ENCODE data around the gene HNF1B.
A peak's percentile ranks its signal among the peaks of the same experiment; 100 is the strongest.

GRCh38 chr17:37661400-37662014 is 83.4 kb downstream of the HNF1B start:
- TF ChIP-seq POLR2A (IDR thresholded peaks at IDR 0.05; ENCODE audit: low read depth, low read length) (no peak), FOS (IDR thresholded peaks at IDR 0.05; ENCODE audit: borderline replicate concordance, insufficient read depth, low read length) (no peak), POLR2AphosphoS5 (IDR thresholded peaks at IDR 0.05; ENCODE audit: insufficient read depth, low read depth, low read length) (no peak)
- TF ChIP-seq, protein P1, sequence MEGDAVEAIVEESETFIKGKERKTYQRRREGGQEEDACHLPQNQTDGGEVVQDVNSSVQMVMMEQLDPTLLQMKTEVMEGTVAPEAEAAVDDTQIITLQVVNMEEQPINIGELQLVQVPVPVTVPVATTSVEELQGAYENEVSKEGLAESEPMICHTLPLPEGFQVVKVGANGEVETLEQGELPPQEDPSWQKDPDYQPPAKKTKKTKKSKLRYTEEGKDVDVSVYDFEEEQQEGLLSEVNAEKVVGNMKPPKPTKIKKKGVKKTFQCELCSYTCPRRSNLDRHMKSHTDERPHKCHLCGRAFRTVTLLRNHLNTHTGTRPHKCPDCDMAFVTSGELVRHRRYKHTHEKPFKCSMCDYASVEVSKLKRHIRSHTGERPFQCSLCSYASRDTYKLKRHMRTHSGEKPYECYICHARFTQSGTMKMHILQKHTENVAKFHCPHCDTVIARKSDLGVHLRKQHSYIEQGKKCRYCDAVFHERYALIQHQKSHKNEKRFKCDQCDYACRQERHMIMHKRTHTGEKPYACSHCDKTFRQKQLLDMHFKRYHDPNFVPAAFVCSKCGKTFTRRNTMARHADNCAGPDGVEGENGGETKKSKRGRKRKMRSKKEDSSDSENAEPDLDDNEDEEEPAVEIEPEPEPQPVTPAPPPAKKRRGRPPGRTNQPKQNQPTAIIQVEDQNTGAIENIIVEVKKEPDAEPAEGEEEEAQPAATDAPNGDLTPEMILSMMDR (IDR thresholded peaks at IDR 0.05; ENCODE audit: extremely low read depth in 1 of 2, insufficient read depth in 1 of 2, low read depth in 1 of 2, low read length in 2 of 2) = peak in 1 of 2 donors; percentile 7

Data from endothelial cell of umbilical vein (primary cell).